LNCAP (cell line): ENCODE data around the gene ARHGEF38.

Source experiments
- CTCF ChIP-seq: fragments of 450-650 bp; IDR thresholded peaks from 2 replicates; pipeline ENCODE4 v1.5.1; 2017; ENCODE audit warnings: mild to moderate bottlenecking

Gene ARHGEF38

DNA sequence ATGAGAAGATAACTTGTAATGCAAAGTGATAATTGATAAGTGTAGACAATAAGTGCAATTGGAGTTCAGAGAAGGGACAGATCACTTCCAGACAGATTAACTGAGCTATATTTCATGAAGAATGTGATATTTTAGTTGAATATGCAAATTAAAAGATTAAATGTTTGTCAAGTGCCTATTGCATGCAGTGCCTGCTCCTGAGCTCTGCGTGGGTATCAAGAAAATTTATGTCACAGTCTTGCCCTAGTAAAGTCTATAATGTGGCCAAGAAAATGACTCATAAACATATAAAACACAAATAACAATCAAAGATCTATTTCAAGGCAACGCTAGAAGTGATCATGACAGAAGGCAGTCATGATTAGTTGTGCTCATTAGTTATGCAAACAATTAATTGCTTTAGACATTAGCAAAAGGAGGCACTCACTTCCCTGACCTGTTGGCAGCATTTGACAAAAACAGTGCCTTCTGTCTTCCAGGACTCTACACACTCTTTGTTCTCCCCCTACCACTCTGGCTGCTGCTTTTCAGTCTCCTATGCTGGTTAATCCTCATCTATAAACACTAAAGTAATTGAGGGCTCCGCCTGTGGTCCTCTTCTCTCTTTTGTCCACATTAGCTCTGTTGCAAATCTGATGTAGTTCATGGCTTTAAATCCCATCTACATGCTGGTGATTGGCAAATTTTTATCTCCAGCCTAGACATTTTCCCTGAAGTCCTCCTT lies 47.7 kb downstream of the ARHGEF38 start:
- no peak for TF ChIP-seq CTCF

DNA sequence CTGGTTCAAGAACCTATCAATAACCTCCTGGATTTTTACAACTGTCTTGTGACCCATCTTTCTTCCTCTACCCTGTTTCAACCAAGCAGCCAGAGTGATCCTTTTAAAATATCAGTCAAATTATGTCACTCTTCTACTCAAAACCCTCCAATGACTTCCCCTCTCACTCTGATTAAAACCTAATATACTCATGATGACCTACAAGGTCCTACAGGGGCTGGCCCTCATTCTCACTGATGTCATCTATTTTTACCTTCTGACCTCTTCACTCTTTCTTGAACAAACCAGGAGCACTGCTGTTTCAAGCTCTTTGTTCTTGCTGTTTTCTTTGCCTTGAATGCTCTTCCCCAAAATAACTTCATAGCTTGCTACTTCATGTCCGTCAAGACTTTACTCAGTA lies 48.5 kb downstream of the ARHGEF38 start:
- no peak for TF ChIP-seq CTCF

DNA sequence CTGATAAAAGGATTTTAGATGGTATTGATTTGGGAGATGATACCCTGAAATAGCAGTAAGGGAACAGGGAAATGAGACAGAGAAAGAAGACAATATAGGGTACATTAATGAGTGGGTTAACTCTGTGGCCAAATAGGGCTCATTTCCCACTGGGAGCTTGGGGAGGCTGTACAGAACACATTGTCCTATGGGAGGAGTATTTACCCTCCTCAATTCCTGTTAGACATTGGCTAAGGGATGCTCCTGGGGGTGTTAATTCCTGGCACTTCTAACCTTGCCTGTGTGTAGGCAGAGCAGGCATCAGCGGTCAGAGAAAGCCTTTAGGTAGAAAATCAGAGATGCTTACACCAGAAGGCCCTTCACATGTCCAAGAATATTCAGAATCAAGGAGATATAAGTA lies 49.0 kb downstream of the ARHGEF38 start:
- TF ChIP-seq CTCF = no peak

DNA sequence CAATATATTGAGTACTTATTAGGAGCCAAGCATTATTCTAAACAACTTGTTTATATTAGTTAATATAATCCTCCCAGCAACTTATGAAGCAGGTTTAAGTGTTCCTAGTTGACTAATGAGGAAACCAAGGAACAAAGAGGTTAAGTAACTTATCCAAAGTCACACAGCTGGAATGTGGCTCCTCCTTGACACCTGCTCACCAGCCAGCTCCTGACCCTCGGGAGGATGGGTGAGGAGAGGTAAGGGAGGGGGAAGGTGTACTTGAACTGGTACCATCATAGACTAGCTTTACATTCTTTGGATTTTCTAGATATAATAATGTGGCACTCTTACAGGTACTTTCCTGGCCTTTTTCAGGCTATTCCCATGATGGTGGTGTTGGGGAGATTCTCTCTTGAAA lies 50.7 kb downstream of the ARHGEF38 start:
- TF ChIP-seq CTCF = no peak

DNA sequence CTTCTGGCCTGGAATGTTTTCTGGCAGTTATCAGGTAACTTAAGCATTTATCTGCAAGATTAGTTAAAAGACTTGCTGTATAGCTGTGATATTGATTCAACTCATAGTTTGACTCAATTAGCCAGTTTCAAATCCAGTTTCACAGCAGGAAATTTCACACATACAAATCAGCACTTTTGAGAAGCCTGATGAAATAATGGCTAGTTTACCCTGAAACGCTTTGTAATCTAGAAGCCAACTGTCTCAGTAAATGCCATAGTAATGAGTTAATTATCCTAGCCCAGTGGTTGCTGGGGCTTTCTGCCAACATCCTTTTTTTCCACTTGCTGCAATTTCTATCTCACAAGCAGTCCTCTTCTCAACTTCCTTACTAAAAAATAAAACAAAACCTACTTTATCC lies 53.1 kb downstream of the ARHGEF38 start:
- TF ChIP-seq CTCF = no peak

- no peak for TF ChIP-seq CTCF
Observed at GRCh38 chr4:105607876-105608275, 55.5 kb downstream of the ARHGEF38 start.

- no peak for TF ChIP-seq CTCF
Observed at GRCh38 chr4:105613306-105613705, 60.9 kb downstream of the ARHGEF38 start.
